Astrocyte of the cerebellum (primary cell): ENCODE measurements around the gene IFI6.
"Not testable (repeated sequence)": the region's sequence is repeated elsewhere in the genome, so short reads cannot be mapped to it uniquely, and the experiment has no call there.

ENCODE experiments used
- DNase-seq: peaks from one replicate; pipeline ENCODE4 v3.0.0-alpha.2; 2011; ENCODE audit warnings: low read depth
- H3K4me3 ChIP-seq: 2 replicates; pipeline ENCODE4 v1.5.1; 2011; ENCODE audit warnings: mild to moderate bottlenecking, low read depth, low read length, moderate library complexity
- in situ Hi-C: cut with HindIII; loops from 2 replicates; pipeline ENCODE4 v1.10.0; 2017; ENCODE audit warnings: low sequenced_read_pairs
- TF ChIP-seq, protein P1 (sequence below): IDR thresholded peaks from 2 replicates; pipeline ENCODE4 v1.5.1; 2012; ENCODE audit warnings: low read length, low read depth, moderate library complexity, mild to moderate bottlenecking; ENCODE audit errors: missing control alignments

Gene IFI6

DNA sequence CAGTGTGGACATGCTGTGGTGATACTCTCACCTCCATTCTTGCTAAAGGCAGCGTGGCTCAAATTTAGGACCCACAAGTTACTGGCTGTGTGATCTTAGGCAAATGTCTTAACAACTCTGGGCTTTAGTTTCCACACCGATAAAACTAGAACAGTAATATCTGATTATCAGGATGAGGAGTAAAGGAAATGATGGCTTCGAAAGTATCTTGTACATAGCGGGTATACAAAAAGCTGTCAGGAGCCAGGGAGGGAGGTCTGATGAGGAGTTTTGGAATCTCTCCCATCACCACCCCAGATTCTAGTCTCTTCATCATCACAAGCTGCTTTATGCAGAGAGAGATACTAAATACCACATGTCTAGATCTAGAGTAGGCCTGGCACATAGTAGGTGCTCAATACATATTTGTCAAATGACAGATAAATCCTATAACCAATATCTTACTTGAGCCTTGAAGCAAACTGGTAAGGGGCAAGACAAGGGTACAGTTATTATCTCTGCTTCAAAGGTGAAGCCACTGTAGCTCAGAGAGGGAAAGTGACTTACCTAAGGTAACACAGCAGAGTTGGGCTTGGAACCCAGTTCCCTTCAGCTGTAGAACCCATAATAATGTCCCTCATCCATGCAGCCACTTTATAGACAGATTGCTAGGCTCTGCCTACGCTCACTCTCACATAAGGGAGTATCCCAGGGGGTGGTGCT is 27.5 kb downstream of the IFI6 start:
- H3K4me3 ChIP-seq = no peak overlapping the region
- TF ChIP-seq, protein P1, sequence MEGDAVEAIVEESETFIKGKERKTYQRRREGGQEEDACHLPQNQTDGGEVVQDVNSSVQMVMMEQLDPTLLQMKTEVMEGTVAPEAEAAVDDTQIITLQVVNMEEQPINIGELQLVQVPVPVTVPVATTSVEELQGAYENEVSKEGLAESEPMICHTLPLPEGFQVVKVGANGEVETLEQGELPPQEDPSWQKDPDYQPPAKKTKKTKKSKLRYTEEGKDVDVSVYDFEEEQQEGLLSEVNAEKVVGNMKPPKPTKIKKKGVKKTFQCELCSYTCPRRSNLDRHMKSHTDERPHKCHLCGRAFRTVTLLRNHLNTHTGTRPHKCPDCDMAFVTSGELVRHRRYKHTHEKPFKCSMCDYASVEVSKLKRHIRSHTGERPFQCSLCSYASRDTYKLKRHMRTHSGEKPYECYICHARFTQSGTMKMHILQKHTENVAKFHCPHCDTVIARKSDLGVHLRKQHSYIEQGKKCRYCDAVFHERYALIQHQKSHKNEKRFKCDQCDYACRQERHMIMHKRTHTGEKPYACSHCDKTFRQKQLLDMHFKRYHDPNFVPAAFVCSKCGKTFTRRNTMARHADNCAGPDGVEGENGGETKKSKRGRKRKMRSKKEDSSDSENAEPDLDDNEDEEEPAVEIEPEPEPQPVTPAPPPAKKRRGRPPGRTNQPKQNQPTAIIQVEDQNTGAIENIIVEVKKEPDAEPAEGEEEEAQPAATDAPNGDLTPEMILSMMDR = no peak
- in situ Hi-C loops = no loop called here
- DNase-seq = no peak

DNA sequence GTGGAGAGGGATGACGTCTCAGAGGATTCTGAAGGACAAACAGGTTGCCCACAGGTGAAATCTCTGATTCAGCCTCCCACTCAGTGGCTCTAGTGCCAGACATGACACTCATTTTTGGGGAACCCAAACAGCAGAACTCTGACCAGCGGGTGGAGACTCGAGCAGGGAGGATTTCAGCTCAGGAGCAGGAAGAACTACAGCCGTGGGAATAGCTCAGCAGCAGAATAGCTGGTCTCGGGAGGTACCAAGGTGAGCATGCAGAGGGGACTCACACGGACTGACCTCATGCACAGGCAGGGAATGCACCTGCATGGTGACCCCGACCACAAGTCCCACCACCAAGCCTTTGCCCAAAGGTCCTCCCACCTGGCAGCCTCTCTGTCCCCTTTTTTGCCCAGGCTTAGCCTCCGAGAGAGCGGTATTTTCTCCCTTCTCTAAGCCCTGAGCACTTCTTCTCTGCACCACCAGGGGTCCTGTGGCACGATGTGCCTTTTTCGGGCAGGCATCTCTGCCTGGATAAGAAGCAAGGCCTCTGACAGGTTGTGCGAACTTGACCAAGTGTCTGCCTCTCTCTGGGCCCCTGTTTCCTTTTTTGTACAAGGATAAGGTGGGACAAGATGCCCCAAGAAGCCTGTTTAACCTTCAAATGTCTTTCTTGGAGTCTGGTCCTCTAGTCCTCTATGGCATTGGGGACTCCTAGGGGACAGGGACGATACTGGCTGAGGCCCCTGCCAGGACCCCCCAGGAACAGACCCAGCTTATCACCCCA is 28.2 kb downstream of the IFI6 start:
- no peak for DNase-seq
- no peak overlapping the region for H3K4me3 ChIP-seq
- TF ChIP-seq, protein P1 = peak; percentile 91
- in situ Hi-C loops = no loop called here

DNA sequence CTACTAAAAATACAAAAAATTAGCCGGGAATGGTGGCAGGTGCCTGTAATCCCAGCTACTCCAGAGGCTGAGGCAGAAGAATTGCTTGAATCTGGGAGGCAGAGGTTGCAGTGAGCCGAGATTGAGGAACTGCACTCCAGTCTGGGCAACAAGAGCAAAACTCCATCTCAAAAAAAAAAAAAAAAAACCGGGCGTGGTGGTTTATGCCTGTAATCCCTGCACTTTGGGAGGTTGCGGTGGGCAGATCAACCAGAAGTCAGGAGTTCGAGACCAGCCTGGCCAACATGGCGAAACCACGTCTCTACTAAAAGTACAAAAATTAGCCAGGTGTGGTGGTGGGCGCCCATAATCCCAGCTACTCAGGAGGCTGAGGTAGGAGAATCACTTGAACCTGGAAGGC is 31.5 kb downstream of the IFI6 start:
- in situ Hi-C loops, H3K4me3 ChIP-seq, DNase-seq: not testable (repeated sequence)

DNA sequence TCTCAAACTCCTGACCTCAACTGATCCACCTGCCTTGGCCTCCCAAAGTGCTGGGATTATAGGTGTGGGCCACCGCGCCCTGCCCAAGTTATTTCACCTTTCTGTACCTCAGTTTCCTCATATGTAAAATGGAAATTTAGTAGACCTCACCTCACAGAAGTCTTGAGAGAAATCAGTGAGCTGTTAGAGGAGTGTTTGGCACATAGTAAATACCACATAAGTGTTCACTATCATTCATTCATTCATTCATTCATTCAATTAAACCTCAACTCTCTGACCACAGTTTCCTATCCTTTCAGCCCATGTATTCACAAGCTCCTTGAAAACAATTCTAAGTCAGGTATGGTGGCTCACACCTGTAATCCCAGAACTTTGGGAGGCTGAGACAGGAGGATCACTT is 33.2 kb downstream of the IFI6 start:
- in situ Hi-C loops = no loop called here
- TF ChIP-seq, protein P1 = no peak
- DNase-seq = no peak
- no peak overlapping the region for H3K4me3 ChIP-seq

DNA sequence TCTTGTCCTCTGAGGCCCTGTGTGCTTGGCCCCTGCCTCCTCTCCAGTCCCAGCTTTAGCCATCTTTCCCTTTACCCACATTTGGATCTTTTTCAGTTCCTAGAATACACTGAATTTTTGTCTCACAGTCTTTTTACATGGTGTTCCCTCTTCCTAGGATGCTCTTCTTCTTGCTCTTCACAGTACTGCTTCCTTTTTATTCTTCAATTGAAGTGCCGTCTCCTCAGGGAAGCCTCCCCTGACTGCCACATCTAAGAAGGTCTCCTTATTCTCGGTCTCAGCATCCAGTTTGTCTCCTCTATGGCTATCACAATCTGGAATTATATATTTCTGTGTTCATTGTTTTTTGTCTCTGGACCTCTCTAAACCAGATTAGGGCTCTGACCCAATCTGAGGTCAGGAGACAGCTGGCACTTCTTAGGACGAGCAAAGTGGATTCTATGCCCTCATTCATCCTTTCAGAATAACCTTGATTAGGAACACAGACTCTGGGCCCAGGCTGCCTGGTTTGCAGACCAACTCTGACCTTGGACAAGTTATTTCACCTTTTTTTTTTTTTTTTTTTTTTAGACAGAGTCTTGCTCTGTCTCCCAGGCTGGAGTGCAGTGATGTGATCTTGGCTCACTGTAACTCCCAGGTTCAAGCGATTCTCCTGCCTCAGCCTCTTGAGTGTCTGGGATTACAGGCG is 33.8 kb downstream of the IFI6 start:
- in situ Hi-C loops = no loop called here
- H3K4me3 ChIP-seq = no peak overlapping the region
- TF ChIP-seq, protein P1 = no peak
- no peak for DNase-seq

DNA sequence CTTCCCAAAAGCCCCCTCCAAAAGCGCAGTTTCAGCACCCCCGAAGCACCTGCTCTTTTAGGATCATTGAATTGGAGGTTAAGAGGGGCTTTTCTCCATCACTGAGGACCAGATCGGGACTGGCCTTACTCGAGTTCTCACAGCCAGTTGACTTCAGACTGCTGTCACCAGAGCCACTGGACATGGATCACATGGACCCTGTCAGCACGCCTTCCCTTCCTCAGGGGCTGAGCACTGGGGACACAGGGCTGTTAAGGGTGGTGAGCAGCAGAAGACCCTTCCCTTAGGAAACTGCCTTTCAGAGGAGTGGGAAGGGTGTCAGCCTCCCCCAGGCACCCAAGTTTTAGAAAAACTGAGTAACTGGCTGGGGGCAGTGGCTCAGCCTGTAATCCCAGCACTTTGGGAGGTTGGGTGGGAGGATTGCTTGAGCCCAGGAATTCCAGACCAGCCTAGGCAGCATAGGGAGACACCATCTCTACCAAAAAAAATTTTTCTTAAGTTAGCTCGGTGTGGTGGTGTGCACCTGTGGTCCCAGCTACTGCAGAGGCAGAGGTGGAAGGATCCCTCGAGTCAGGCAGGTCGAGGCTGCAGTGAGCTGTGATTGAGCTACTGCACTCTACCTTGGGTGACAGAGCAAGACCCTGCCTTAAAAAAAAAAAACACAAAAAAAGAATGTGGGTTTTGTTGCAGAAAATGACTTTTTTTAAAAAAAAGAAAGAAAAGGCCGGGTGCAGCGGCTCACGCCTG is 36.4 kb downstream of the IFI6 start:
- in situ Hi-C loops = no loop called here
- DNase-seq = no peak
- TF ChIP-seq, protein P1 = no peak
- no peak overlapping the region for H3K4me3 ChIP-seq
